Liver (tissue), 9 donors: ENCODE results near the gene NR2C2AP. TPM values are rescaled to one million over a fixed set of nuclear protein-coding genes. Genes with fewer than 3 reads are reported as not detected.

ENCODE experiments used
- DNase-seq: peaks from one replicate; pipeline ENCODE4 v3.0.0-alpha.2; 2017; ENCODE audit warnings: low spot score
- H3K27ac ChIP-seq, 2 donors: one replicate each; pipeline ENCODE4 v1.7.0; 2013; ENCODE audit warnings: inconsistent platforms in 2 of 2, low read length in 2 of 2, control low read depth in 1 of 2, low read depth in 1 of 2, mild to moderate bottlenecking in 1 of 2
- H3K27me3 ChIP-seq, 4 donors: one replicate each; pipeline versions ENCODE4 v1.6.1 to v1.7.0; 2013; ENCODE audit warnings: low read length in 3 of 4, inconsistent platforms in 1 of 4, mild to moderate bottlenecking in 1 of 4, moderate library complexity in 1 of 4; ENCODE audit not compliant: control insufficient read depth in 4 of 4, insufficient read depth in 4 of 4
- H3K36me3 ChIP-seq, 4 donors: one replicate each; pipeline versions ENCODE4 v1.6.1 to v1.7.0; 2013; ENCODE audit warnings: low read length in 3 of 4, mild to moderate bottlenecking in 3 of 4, low read depth in 1 of 4, moderate library complexity in 1 of 4; ENCODE audit not compliant: control insufficient read depth in 4 of 4, insufficient read depth in 3 of 4
- H3K4me1 ChIP-seq, 4 donors: one replicate each; pipeline versions ENCODE4 v1.6.1 to v1.7.0; 2013; ENCODE audit warnings: low read length in 3 of 4, mild to moderate bottlenecking in 3 of 4, moderate library complexity in 1 of 4; ENCODE audit not compliant: control insufficient read depth in 4 of 4, insufficient read depth in 4 of 4
- H3K4me3 ChIP-seq, 3 donors: one replicate each; pipeline versions ENCODE4 v1.6.1 to v1.7.0; 2013; ENCODE audit warnings: low read length in 3 of 3, control low read depth in 1 of 3, low read depth in 1 of 3, mild to moderate bottlenecking in 1 of 3
- H3K9ac ChIP-seq, 2 donors: one replicate each; pipeline ENCODE4 v1.7.0; 2013; ENCODE audit warnings: low read length in 2 of 2, mild to moderate bottlenecking in 2 of 2, moderate library complexity in 2 of 2, control low read depth in 1 of 2, low read depth in 1 of 2
- H3K9me3 ChIP-seq, 4 donors: one replicate each; pipeline versions ENCODE4 v1.6.1 to v1.7.0; 2013; ENCODE audit warnings: low read length in 3 of 4; ENCODE audit not compliant: control insufficient read depth in 4 of 4
- ATF3 ChIP-seq: IDR thresholded peaks from 2 replicates; pipeline ENCODE4 v1.6.1; 2016; ENCODE audit warnings: antibody characterized with exemption
- CTCF ChIP-seq: fragments of 150-350 bp; IDR thresholded peaks from 2 replicates; pipeline ENCODE4 v1.5.1; 2017; ENCODE audit warnings: improper control_type of control experiment, low read depth, low read length; ENCODE audit not compliant: missing input control
- EGR1 ChIP-seq, 2 donors: IDR thresholded peaks; 2 replicates each; pipeline ENCODE4 v1.6.1; 2016 to 2018; ENCODE audit warnings: antibody characterized with exemption in 2 of 2, low read depth in 2 of 2
- FOXA1 ChIP-seq: IDR thresholded peaks from 2 replicates; pipeline ENCODE4 v1.6.1; 2016; ENCODE audit warnings: antibody characterized with exemption
- FOXA2 ChIP-seq: IDR thresholded peaks from 2 replicates; pipeline ENCODE4 v1.6.1; 2016; ENCODE audit warnings: antibody characterized with exemption
- GABPA ChIP-seq, 2 donors: IDR thresholded peaks in 1 of 2; conservative IDR thresholded peaks in 1 of 2; 2 replicates each; pipeline ENCODE4 v1.6.1; 2016; ENCODE audit warnings: antibody characterized with exemption in 2 of 2, mild to moderate bottlenecking in 1 of 2, moderate library complexity in 1 of 2
- HNF4A ChIP-seq, 2 donors: conservative IDR thresholded peaks; 2 replicates each; pipeline ENCODE4 v1.6.1; 2016; ENCODE audit warnings: antibody characterized with exemption in 2 of 2, mild to moderate bottlenecking in 2 of 2
- HNF4G ChIP-seq: IDR thresholded peaks from 2 replicates; pipeline ENCODE4 v1.6.1; 2016; ENCODE audit warnings: antibody characterized with exemption
- JUND ChIP-seq, 2 donors: IDR thresholded peaks; 2 replicates each; pipeline ENCODE4 v1.6.1; 2016; ENCODE audit warnings: antibody characterized with exemption in 2 of 2
- NR2F2 ChIP-seq: IDR thresholded peaks from 2 replicates; pipeline ENCODE4 v1.6.1; 2016; ENCODE audit warnings: antibody characterized with exemption
- RAD21 ChIP-seq, 2 donors: IDR thresholded peaks; 2 replicates each; pipeline ENCODE4 v1.6.1; 2016; ENCODE audit warnings: antibody characterized with exemption in 2 of 2, mild to moderate bottlenecking in 2 of 2
- REST ChIP-seq: IDR thresholded peaks from 2 replicates; pipeline ENCODE4 v1.6.1; 2016; ENCODE audit warnings: antibody characterized with exemption, mild to moderate bottlenecking
- RXRA ChIP-seq, 2 donors: IDR thresholded peaks; 2 replicates each; pipeline ENCODE4 v1.6.1; 2017 to 2018; ENCODE audit warnings: antibody characterized with exemption in 2 of 2, mild to moderate bottlenecking in 1 of 2
- SP1 ChIP-seq: IDR thresholded peaks from 2 replicates; pipeline ENCODE4 v1.6.1; 2018; ENCODE audit warnings: antibody characterized with exemption, mild to moderate bottlenecking
- TAF1 ChIP-seq: conservative IDR thresholded peaks from 2 replicates; pipeline ENCODE4 v1.6.1; 2016; ENCODE audit warnings: antibody characterized with exemption, mild to moderate bottlenecking
- ZBTB33 ChIP-seq: IDR thresholded peaks from 2 replicates; pipeline ENCODE4 v1.6.1; 2016; ENCODE audit warnings: antibody characterized with exemption
- WGBS: extraction: QIAGEN DNeasy Blood & Tissue Kit; methylation state at CpG from one replicate; pipeline ENCODE4 v1.1.7; 2013; 5-methylcytosine and 5-hydroxymethylcytosine counted together
- polyA plus RNA-seq, 2 donors: library from polyadenylated mRNA; stranded (reverse) in 1 of 2; unstranded in 1 of 2; fragments of 200-250 nt in 1 of 2; fragments of >200 nt in 1 of 2; fragmentation: Nextera tagmentation in 1 of 2; extraction: Ambion mirVana in 1 of 2; gene quantifications; one replicate each; pipeline versions ENCODE4 v1.2.1 to v1.2.3, GENCODE V29; 2013 to 2015
- total RNA-seq, 2 donors: library from RNA; depleted of rRNA; stranded (reverse); fragments of >200 nt; gene quantifications; one replicate each; pipeline ENCODE4 v1.2.3, GENCODE V29; 2014
- donor health status: healthy.
- donor health status: healthy.
- donor health status: healthy.
- donor health status: healthy.
- donor health status: healthy.

The NR2C2AP gene
- total and polyA plus RNA-seq, 4 donors, result 3.4 to 5.7 (median 4.1) TPM

GRCh38 chr19:19230999-19231398 is 27.8 kb upstream of the NR2C2AP start:
- Histone ChIP-seq H3K27me3 (no peaks in the 10 kb centered on the region), H3K4me3 (no peak overlapping the region), H3K4me1 (peaks cover 5 to 11% (median 8%) of the 10 kb centered on the region in 4 donors), H3K27ac (no peak overlapping the region), H3K36me3 (no peaks in the 10 kb centered on the region), H3K9ac (no peak overlapping the region), H3K9me3 (peaks cover 3 to 15% (median 5%) of the 10 kb centered on the region in 4 donors)
- 90% methylated on average over 9 of the region's 9 CpGs for WGBS
- TF ChIP-seq FOXA1 (no peak), EGR1 (IDR thresholded peaks at IDR 0.05; ENCODE audit: low read depth in 2 of 2) (no peak), RAD21 (IDR thresholded peaks at IDR 0.05) (no peak)
- no peak for DNase-seq

- 76% methylated on average over 3 of the region's 3 CpGs for WGBS
- Histone ChIP-seq H3K27me3 (no peaks in the 10 kb centered on the region), H3K9ac (no peak overlapping the region), H3K27ac (no peak overlapping the region), H3K4me1 (peaks cover 5 to 19% (median 15%) of the 10 kb centered on the region in 4 donors), H3K36me3 (no peaks in the 10 kb centered on the region), H3K9me3 (peaks cover 3 to 13% (median 4%) of the 10 kb centered on the region in 4 donors), H3K4me3 (no peak overlapping the region)
- TF ChIP-seq JUND (IDR thresholded peaks at IDR 0.05) (no peak), CTCF (no peak), HNF4G (no peak), HNF4A (conservative IDR thresholded peaks at IDR 0.05) (no peak), FOXA2 (no peak), TAF1 (no peak), EGR1 (IDR thresholded peaks at IDR 0.05; ENCODE audit: low read depth in 2 of 2) (no peak), REST (no peak)
- DNase-seq, result no peak
These were observed 26.5 kb upstream of the NR2C2AP start for GRCh38 chr19:19229701-19230100.

GRCh38 chr19:19227217-19227616 is 24.0 kb upstream of the NR2C2AP start:
- Histone ChIP-seq H3K27me3 (peaks cover 0 to 5% (median 0%) of the 10 kb centered on the region in 4 donors), H3K36me3 (no peaks in the 10 kb centered on the region), H3K27ac (no peak overlapping the region), H3K4me1 (peaks cover 5 to 20% (median 15%) of the 10 kb centered on the region in 4 donors), H3K4me3 (no peak overlapping the region), H3K9ac (no peak overlapping the region), H3K9me3 (no peaks in the 10 kb centered on the region)
- whole genome bisulfite sequencing, result 88% methylated on average over 4 of the region's 4 CpGs
- DNase-seq, result no peak
- TF ChIP-seq SP1, result no peak
- no peak for TF ChIP-seq GABPA (IDR thresholded peaks at IDR 0.05 in 1 of 2, conservative IDR thresholded peaks at IDR 0.05 in 1 of 2)
- TF ChIP-seq FOXA2, result no peak
- no peak for TF ChIP-seq NR2F2
- no peak for TF ChIP-seq HNF4A (conservative IDR thresholded peaks at IDR 0.05)
- TF ChIP-seq ATF3, result no peak
- TF ChIP-seq RXRA (IDR thresholded peaks at IDR 0.05), result no peak
- TF ChIP-seq ZBTB33, result no peak
- TF ChIP-seq CTCF, result no peak
- no peak for TF ChIP-seq HNF4G
- no peak for TF ChIP-seq JUND (IDR thresholded peaks at IDR 0.05)
